GM12892 (cell line): ENCODE measurements around the gene KRTDAP.

ENCODE experiments used
- POLR2A ChIP-seq: IDR thresholded peaks from 2 replicates; pipeline ENCODE4 v1.6.1; 2011; ENCODE audit warnings: low read depth, low read length, control low read depth
- POLR2AphosphoS5 ChIP-seq: IDR thresholded peaks from 2 replicates; pipeline ENCODE4 v1.6.1; 2011; ENCODE audit warnings: low read depth, low read length, control low read depth

DNA sequence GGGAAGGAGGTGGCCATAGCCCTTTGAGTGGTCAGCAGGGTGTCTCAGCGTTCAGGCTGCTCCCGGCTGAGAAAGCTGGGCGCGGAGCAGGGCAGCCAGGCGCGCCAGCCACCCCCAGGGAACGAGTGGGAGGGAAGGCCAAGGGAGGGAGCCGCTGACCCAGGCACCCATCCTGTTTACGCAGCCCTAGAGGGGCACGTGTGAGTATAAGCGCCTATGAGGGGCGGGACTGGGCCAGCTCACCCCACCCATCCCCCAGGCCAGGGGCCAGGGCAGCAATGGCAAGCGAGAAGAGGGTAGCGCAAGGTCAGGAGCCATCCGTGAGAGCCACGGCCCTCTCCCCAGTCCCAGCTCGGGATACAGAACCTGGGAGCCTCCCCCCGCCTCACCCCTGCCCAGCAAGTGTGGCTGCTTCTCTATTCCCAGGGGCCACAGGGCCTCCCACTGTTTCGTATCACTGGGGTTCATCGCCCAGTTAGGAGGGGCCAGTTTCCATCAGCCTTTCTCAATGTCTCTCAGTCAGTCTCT lies 24.1 kb upstream of the KRTDAP start:
- TF ChIP-seq POLR2AphosphoS5 (no peak), POLR2A (no peak)
